HG02973 (cell line): Measurements from ENCODE around the gene CDH4.
"Not testable (repeated sequence)": the region's sequence is repeated elsewhere in the genome, so short reads cannot be mapped to it uniquely, and the experiment has no call there.

ENCODE experiments used
- ATAC-seq: cut with Tn5 transposase; IDR thresholded peaks from one replicate; pipeline ENCODE4 v1.9.1; 2021; ENCODE audit warnings: moderate library complexity; ENCODE audit not compliant: unreplicated experiment

CDH4 gene

GRCh38 chr20:61450549-61450948 lies 198.5 kb downstream of the CDH4 start:
- ATAC-seq: no peak

- ATAC-seq: no peak
These were observed 198.9 kb downstream of the CDH4 start for GRCh38 chr20:61451009-61451408.

GRCh38 chr20:61451953-61452352 lies 199.9 kb downstream of the CDH4 start:
- no peak for ATAC-seq

- ATAC-seq: no peak
These were observed 201.2 kb downstream of the CDH4 start for GRCh38 chr20:61453219-61453618.

GRCh38 chr20:61453623-61454022 lies 201.6 kb downstream of the CDH4 start:
- ATAC-seq: not testable (repeated sequence)

GRCh38 chr20:61454053-61454452 lies 202.0 kb downstream of the CDH4 start:
- no peak for ATAC-seq

- ATAC-seq: no peak
These were observed 203.6 kb downstream of the CDH4 start for GRCh38 chr20:61455508-61456215.

GRCh38 chr20:61457725-61458124 lies 205.7 kb downstream of the CDH4 start:
- no peak for ATAC-seq

- ATAC-seq: no peak
These were observed 206.2 kb downstream of the CDH4 start for GRCh38 chr20:61458146-61458746.

GRCh38 chr20:61459266-61459665 lies 207.2 kb downstream of the CDH4 start:
- no peak for ATAC-seq

GRCh38 chr20:61459705-61460104 lies 207.6 kb downstream of the CDH4 start:
- no peak for ATAC-seq

- ATAC-seq: no peak
These were observed 208.4 kb downstream of the CDH4 start for GRCh38 chr20:61460261-61461052.

GRCh38 chr20:61461461-61461860 lies 209.4 kb downstream of the CDH4 start:
- no peak for ATAC-seq

GRCh38 chr20:61464307-61465303 lies 212.5 kb downstream of the CDH4 start:
- no peak for ATAC-seq

GRCh38 chr20:61475729-61476128 lies 223.7 kb downstream of the CDH4 start:
- ATAC-seq: no peak

- ATAC-seq: no peak
These were observed 224.9 kb downstream of the CDH4 start for GRCh38 chr20:61476956-61477355.

GRCh38 chr20:61477451-61477861 lies 225.4 kb downstream of the CDH4 start:
- no peak for ATAC-seq

GRCh38 chr20:61478094-61478493 lies 226.0 kb downstream of the CDH4 start:
- ATAC-seq: no peak

GRCh38 chr20:61478611-61479305 lies 226.7 kb downstream of the CDH4 start:
- no peak for ATAC-seq

GRCh38 chr20:61479433-61479832 lies 227.4 kb downstream of the CDH4 start:
- not testable (repeated sequence) for ATAC-seq
